22Rv1 (cell line): ENCODE results near the gene ESPL1.

Experiments used
- CTCF ChIP-seq: fragments of 450-650 bp; IDR thresholded peaks from 2 replicates; pipeline ENCODE4 v1.5.1; 2017; ENCODE audit warnings: mild to moderate bottlenecking
- ZFX ChIP-seq: fragments of 450-650 bp; IDR thresholded peaks from 2 replicates; pipeline ENCODE4 v1.6.1; 2017; ENCODE audit warnings: antibody characterized with exemption, borderline replicate concordance

DNA sequence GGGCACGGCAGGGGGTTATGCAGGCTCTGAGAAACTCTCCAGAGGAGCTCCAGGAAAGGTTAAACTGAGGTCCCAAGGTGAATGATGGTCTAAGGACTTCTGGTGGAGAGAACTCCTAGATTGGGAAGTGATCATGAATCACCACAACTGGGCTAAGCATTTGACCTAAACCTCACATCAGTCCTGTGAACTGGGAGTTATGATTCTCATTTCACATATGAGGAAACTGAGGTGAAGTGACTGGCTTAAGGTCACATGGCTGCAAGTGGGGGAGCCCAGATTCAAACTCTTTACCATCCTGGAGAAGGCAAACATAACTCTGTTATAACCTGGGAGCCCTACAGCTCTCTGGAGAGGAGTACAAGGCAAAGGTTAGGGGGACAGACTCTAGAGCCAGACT is 40.3 kb upstream of the ESPL1 start:
- no peak for TF ChIP-seq CTCF
- no peak for TF ChIP-seq ZFX
